Natural killer cell (primary cell): ENCODE measurements around the gene CCDC187. TPM values are rescaled to one million over a fixed set of nuclear protein-coding genes. Genes with fewer than 3 reads are reported as not detected.

Source experiments
- ATAC-seq, 3 donors: fragments of 150-1000 bp in 2 of 3; fragments of 200-7000 bp in 1 of 3; cut with Tn5 transposase; 1 replicate in 1 of 3; 2 replicates in 2 of 3; pipeline ENCODE4 v1.10.0; 2021; ENCODE audit warnings: mild to moderate bottlenecking in 2 of 3, moderate library complexity in 2 of 3
- DNase-seq, 2 donors: peaks; one replicate each; pipeline versions ENCODE4 v3.0.0 to v3.0.0-alpha.2; 2013 to 2021; ENCODE audit warnings: mixed read lengths in 1 of 2
- H3K27ac ChIP-seq: one replicate; pipeline ENCODE4 v1.5.1; 2013; ENCODE audit warnings: mild to moderate bottlenecking, low read length
- H3K27me3 ChIP-seq: one replicate; pipeline ENCODE4 v1.6.1; 2013; ENCODE audit warnings: low read length; ENCODE audit not compliant: control insufficient read depth, insufficient read depth
- H3K36me3 ChIP-seq: one replicate; pipeline ENCODE4 v1.6.1; 2013; ENCODE audit warnings: low read length; ENCODE audit not compliant: control insufficient read depth, insufficient read depth
- H3K4me1 ChIP-seq: one replicate; pipeline ENCODE4 v1.6.1; 2013; ENCODE audit warnings: low read length; ENCODE audit not compliant: control insufficient read depth, insufficient read depth
- H3K4me3 ChIP-seq: one replicate; pipeline ENCODE4 v1.5.1; 2013; ENCODE audit warnings: low read length
- H3K9me3 ChIP-seq: one replicate; pipeline ENCODE4 v1.6.1; 2013; ENCODE audit warnings: low read length; ENCODE audit not compliant: control insufficient read depth, insufficient read depth
- H3K27ac Mint-ChIP-seq, 2 donors: one replicate each; pipeline ENCODE4 v1.8.0; 2022; ENCODE audit warnings: mild to moderate bottlenecking in 2 of 2, mixed read lengths in 2 of 2, moderate library complexity in 1 of 2
- H3K27me3 Mint-ChIP-seq, 2 donors: one replicate each; pipeline ENCODE4 v1.8.0; 2022; ENCODE audit warnings: low read depth in 2 of 2, mixed read lengths in 2 of 2
- H3K36me3 Mint-ChIP-seq: one replicate; pipeline ENCODE4 v1.8.0; 2022; ENCODE audit warnings: mixed read lengths
- H3K4me1 Mint-ChIP-seq, 2 donors: one replicate each; pipeline ENCODE4 v1.8.0; 2022; ENCODE audit warnings: mixed read lengths in 2 of 2
- H3K4me3 Mint-ChIP-seq: one replicate; pipeline ENCODE4 v1.8.0; 2022; ENCODE audit warnings: mild to moderate bottlenecking, moderate library complexity, mixed read lengths
- H3K9me3 Mint-ChIP-seq, 2 donors: one replicate each; pipeline ENCODE4 v1.8.0; 2022; ENCODE audit warnings: mixed read lengths in 2 of 2
- CTCF ChIP-seq: fragments of 200-600 bp; IDR thresholded peaks from one replicate; pipeline ENCODE4 v1.8.0; 2022; ENCODE audit warnings: antibody characterized with exemption
- WGBS: methylation state at CpG from one replicate; pipeline ENCODE4 v1.1.7; 2013; ENCODE audit warnings: missing lambda C conversion rate; ENCODE audit not compliant: insufficient coverage; 5-methylcytosine and 5-hydroxymethylcytosine counted together
- intact Hi-C: fragments of 100-400 bp; cut with micrococcal nuclease; formaldehyde crosslinking; loops from one replicate; pipeline ENCODE4 v1.14.2; 2022
- total RNA-seq, 4 donors: library from RNA; stranded (reverse); fragments of 120-200 nt in 1 of 4; gene quantifications; one replicate each; pipeline versions ENCODE4 v1.2.3 to v1.2.4, GENCODE V29; 2013 to 2022

CCDC187 gene
- total RNA-seq, 3 donors from 2014 or later (not counting 1 experiment from before 2014, with no cell fraction given) = 0.18 TPM; not detected in 2

GRCh38 chr9:136289651-136290507 is 14.0 kb downstream of the CCDC187 start:
- TF ChIP-seq CTCF = no peak
- H3K4me1 ChIP-seq = no peaks in the 10 kb centered on the region
- intact Hi-C loops = no loop called here
- no peaks in the 10 kb centered on the region for H3K9me3 ChIP-seq
- no peaks in the 10 kb centered on the region for H3K36me3 ChIP-seq
- H3K27me3 ChIP-seq = no peaks in the 10 kb centered on the region
- no peak overlapping the region for H3K27ac ChIP-seq
- ATAC-seq = no peak
- no peaks in the 10 kb centered on the region for H3K4me1 Mint-ChIP-seq
- H3K27me3 Mint-ChIP-seq = no peaks in the 10 kb centered on the region
- WGBS = 92% methylated on average over 30 of the region's 30 CpGs
- H3K4me3 ChIP-seq = no peak overlapping the region
- no peak overlapping the region for H3K4me3 Mint-ChIP-seq
- H3K9me3 Mint-ChIP-seq = no peaks in the 10 kb centered on the region
- no peak for DNase-seq
- no peaks in the 10 kb centered on the region for H3K36me3 Mint-ChIP-seq
- H3K27ac Mint-ChIP-seq = no peak overlapping the region

GRCh38 chr9:136287960-136288753 is 15.7 kb downstream of the CCDC187 start:
- no peaks in the 10 kb centered on the region for H3K36me3 ChIP-seq
- Mint-ChIP-seq H3K27me3 (peaks cover 0 to 3% of the 10 kb centered on the region in 2 donors), H3K36me3 (no peaks in the 10 kb centered on the region), H3K4me3 (no peak overlapping the region), H3K9me3 (no peaks in the 10 kb centered on the region), H3K27ac (no peak overlapping the region), H3K4me1 (peaks cover 0 to 4% of the 10 kb centered on the region in 2 donors)
- WGBS = 89% methylated on average over 20 of the region's 21 CpGs
- intact Hi-C loops = no loop called here
- DNase-seq = no peak
- H3K9me3 ChIP-seq = no peaks in the 10 kb centered on the region
- no peak for TF ChIP-seq CTCF
- no peak overlapping the region for H3K27ac ChIP-seq
- H3K4me1 ChIP-seq = peaks cover 5% of the 10 kb centered on the region
- H3K27me3 ChIP-seq = no peaks in the 10 kb centered on the region
- ATAC-seq = no peak
- no peak overlapping the region for H3K4me3 ChIP-seq

- Histone ChIP-seq H3K9me3 (no peaks in the 10 kb centered on the region), H3K27ac (no peak overlapping the region), H3K4me3 (no peak overlapping the region), H3K27me3 (no peaks in the 10 kb centered on the region), H3K36me3 (no peaks in the 10 kb centered on the region), H3K4me1 (peaks cover 14% of the 10 kb centered on the region)
- Mint-ChIP-seq H3K36me3 (no peaks in the 10 kb centered on the region), H3K27ac (no peak overlapping the region), H3K27me3 (peaks cover 0 to 3% of the 10 kb centered on the region in 2 donors), H3K4me1 (peaks cover 0 to 4% of the 10 kb centered on the region in 2 donors), H3K4me3 (no peak overlapping the region), H3K9me3 (no peaks in the 10 kb centered on the region)
- DNase-seq (no peak), ATAC-seq (no peak)
- no peak for TF ChIP-seq CTCF
- intact Hi-C loops = no loop called here
- WGBS = 90% methylated on average over 13 of the region's 13 CpGs
Measured at GRCh38 chr9:136286987-136287379, 16.9 kb downstream of the CCDC187 start.
